SH-SY5Y (cell line): Measurements from ENCODE around the gene GSAP.

Experiments used
- GATA2 ChIP-seq: IDR thresholded peaks from 2 replicates; pipeline ENCODE4 v1.6.1; 2011; ENCODE audit warnings: mild to moderate bottlenecking, low read depth, low read length
- GATA3 ChIP-seq: IDR thresholded peaks from 2 replicates; pipeline ENCODE4 v1.6.1; 2011; ENCODE audit warnings: low read depth, mild to moderate bottlenecking, low read length, moderate library complexity

GSAP gene

GRCh38 chr7:77415823-77416620 is at the start of gene GSAP:
GSAP (minus strand) TSS chr7:77416349; CDS start chr7:77416321, 28 bp downstream.
- TF ChIP-seq GATA2 (no peak), GATA3 (no peak)

GRCh38 chr7:77465256-77465655 is 49.1 kb upstream of the GSAP start:
- TF ChIP-seq GATA3 (no peak), GATA2 (no peak)

GRCh38 chr7:77464589-77464988 is 48.4 kb upstream of the GSAP start:
- TF ChIP-seq GATA2: no peak
- TF ChIP-seq GATA3: no peak

GRCh38 chr7:77461842-77462241 is 45.7 kb upstream of the GSAP start:
- no peak for TF ChIP-seq GATA3
- no peak for TF ChIP-seq GATA2

GRCh38 chr7:77461246-77461645 is 45.1 kb upstream of the GSAP start:
- TF ChIP-seq GATA2: no peak
- no peak for TF ChIP-seq GATA3

- no peak for TF ChIP-seq GATA2
- TF ChIP-seq GATA3: no peak
Measured at GRCh38 chr7:77460057-77460486, 43.9 kb upstream of the GSAP start.

GRCh38 chr7:77459311-77459726 is 43.2 kb upstream of the GSAP start:
- no peak for TF ChIP-seq GATA2
- TF ChIP-seq GATA3: no peak

- TF ChIP-seq GATA2 (no peak), GATA3 (no peak)
Measured at GRCh38 chr7:77458786-77459185, 42.6 kb upstream of the GSAP start.

- TF ChIP-seq GATA2 (no peak), GATA3 (no peak)
Measured at GRCh38 chr7:77457779-77458178, 41.6 kb upstream of the GSAP start.

GRCh38 chr7:77456696-77457095 is 40.5 kb upstream of the GSAP start:
- no peak for TF ChIP-seq GATA2
- no peak for TF ChIP-seq GATA3

GRCh38 chr7:77455321-77455720 is 39.2 kb upstream of the GSAP start:
- TF ChIP-seq GATA3 (no peak), GATA2 (no peak)

GRCh38 chr7:77454802-77455201 is 38.7 kb upstream of the GSAP start:
- TF ChIP-seq GATA3 (no peak), GATA2 (no peak)

GRCh38 chr7:77453531-77453930 is 37.4 kb upstream of the GSAP start:
- TF ChIP-seq GATA3 (no peak), GATA2 (no peak)

GRCh38 chr7:77450613-77451012 is 34.5 kb upstream of the GSAP start:
- TF ChIP-seq GATA2: no peak
- no peak for TF ChIP-seq GATA3

GRCh38 chr7:77450054-77450453 is 33.9 kb upstream of the GSAP start:
- TF ChIP-seq GATA3 (no peak), GATA2 (no peak)
